ENCODE measurements around the gene PPFIA1. TPM values are rescaled to one million over a fixed set of nuclear protein-coding genes. Genes with fewer than 3 reads are reported as not detected.
A peak's percentile ranks its signal among the peaks of the same experiment; 100 is the strongest.

The PPFIA1 gene
- polyA plus RNA-seq, 2 of the 4 experiments (the other 2 are of a cell fraction), result 23.3 to 45.6 TPM

GRCh38 chr11:70376621-70377020 is 106.1 kb downstream of the PPFIA1 start:
- Histone ChIP-seq H3K4me2 (no peak overlapping the region), H3K4me3 (no peak overlapping the region), H3K4me1 (peaks cover 1% of the 10 kb centered on the region), H3K9me3 (no peaks in the 10 kb centered on the region), H3K27ac (no peak overlapping the region)
- CTCF ChIA-PET, result interaction anchor here (2.6 kb wide), 1 partner anchor 24 kb away, joined by 6 read pairs; no protein-coding TSS in a partner anchor
- WGBS (ENCODE audit: missing lambda C conversion rate), result 89% methylated on average over 12 of the region's 12 CpGs
- FAIRE-seq, result no peak
- no peak for TF ChIP-seq SMC3 (IDR thresholded peaks at IDR 0.05)
- TF ChIP-seq POLR2A (IDR thresholded peaks at IDR 0.05; ENCODE audit: low read length), result no peak
- TF ChIP-seq HOXA7 (CRISPR knock-in tag; IDR thresholded peaks at IDR 0.05), result no peak
- TF ChIP-seq FOSL2 (IDR thresholded peaks at IDR 0.05), result no peak
- no peak for TF ChIP-seq FOSL2 (CRISPR knock-in tag; IDR thresholded peaks at IDR 0.05)
- TF ChIP-seq MAFK (IDR thresholded peaks at IDR 0.05; ENCODE audit: partially characterized antibody), result no peak
- ATAC-seq, result no peak
- POLR2A ChIA-PET, result no interaction called here
- no peak for DNase-seq (ENCODE audit: low read depth in 1 of 2, low spot score in 1 of 2)

DNA sequence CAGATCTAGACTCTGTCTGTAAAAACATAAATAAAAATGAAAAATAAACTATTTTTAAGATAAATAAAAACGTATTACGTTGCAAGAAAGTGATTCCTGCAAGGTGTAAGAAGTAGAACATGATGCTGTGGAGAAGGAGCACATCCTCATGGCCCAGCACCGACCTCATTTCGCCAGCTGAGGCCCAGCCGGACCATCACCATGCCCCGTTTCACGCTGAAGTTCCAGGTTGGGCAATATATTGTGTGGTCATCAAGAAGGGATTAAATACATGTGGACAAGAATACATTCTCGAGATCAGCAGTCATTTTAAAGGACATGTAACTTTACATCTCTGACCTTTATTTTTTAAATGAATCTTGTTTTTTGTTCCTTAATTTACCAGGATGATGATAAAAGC is 107.2 kb downstream of the PPFIA1 start:
- Histone ChIP-seq H3K4me2 (no peak overlapping the region), H3K4me1 (peaks cover 12% of the 10 kb centered on the region), H3K4me3 (no peak overlapping the region), H3K9me3 (no peaks in the 10 kb centered on the region), H3K27ac (no peak overlapping the region)
- no peak for DNase-seq (ENCODE audit: low read depth in 1 of 2, low spot score in 1 of 2)
- ATAC-seq, result no peak
- ChIA-PET POLR2A (interaction anchor here (1.0 kb wide), 1 partner anchor 22 kb away, joined by 3 read pairs; no protein-coding TSS in a partner anchor), CTCF (interaction anchor here (0.8 to 2.6 kb wide), 7 partner anchors 10 to 37 kb away, joined by 3 to 7 read pairs (median 4); partner anchors contain the start of gene CTTN)
- no peak for TF ChIP-seq SREBF2 (IDR thresholded peaks at IDR 0.05)
- TF ChIP-seq RARB (CRISPR knock-in tag; IDR thresholded peaks at IDR 0.05), result no peak
- TF ChIP-seq HOXB5 (CRISPR knock-in tag; IDR thresholded peaks at IDR 0.05), result no peak
- TF ChIP-seq MAZ (IDR thresholded peaks at IDR 0.05; ENCODE audit: borderline replicate concordance, low read depth, low read length), result no peak
- TF ChIP-seq HEYL (CRISPR knock-in tag; IDR thresholded peaks at IDR 0.05), result no peak
- no peak for TF ChIP-seq HOXB13 (CRISPR knock-in tag; IDR thresholded peaks at IDR 0.05; ENCODE audit: low read depth)
- FAIRE-seq, result no peak
- WGBS (ENCODE audit: missing lambda C conversion rate), result 86% methylated on average over 8 of the region's 8 CpGs

DNA sequence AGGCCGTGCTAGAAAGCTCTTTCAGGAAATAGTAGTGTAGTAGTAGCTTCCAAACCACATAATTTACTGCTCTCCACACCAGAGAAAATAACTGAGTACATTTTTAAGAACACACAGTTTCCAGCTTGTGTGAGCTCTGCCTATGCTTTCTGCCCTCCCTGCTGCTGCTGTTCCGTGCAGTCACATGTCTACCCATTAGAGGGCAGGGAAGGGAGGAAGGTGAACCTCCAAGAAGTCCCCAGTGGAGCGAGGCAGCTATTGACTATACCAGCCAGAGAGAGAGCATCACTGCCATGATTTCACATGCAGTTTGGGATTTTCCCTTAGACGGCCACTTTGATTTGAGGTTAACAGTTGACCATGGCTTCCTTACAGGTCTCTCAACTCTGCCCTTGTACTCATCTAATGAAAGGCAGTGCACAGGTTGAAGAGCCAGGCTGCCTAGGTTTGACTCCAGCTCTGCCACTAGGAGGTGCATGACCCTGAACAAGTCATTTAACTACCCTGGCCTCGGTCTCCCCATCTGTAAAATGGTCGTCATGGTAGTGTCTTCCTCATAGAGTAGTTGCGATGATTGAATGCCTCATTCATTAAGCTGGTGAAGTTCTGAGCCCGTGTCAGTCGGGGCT is 108.1 kb downstream of the PPFIA1 start:
- ChIA-PET POLR2A (interaction anchor here (1.0 kb wide), 1 partner anchor 21 kb away, joined by 3 read pairs; no protein-coding TSS in a partner anchor), CTCF (interaction anchor here (1.1 to 2.6 kb wide), 8 partner anchors 9 to 47 kb away, joined by 3 to 7 read pairs (median 5); partner anchors contain the start of gene CTTN)
- no peak overlapping the region for H3K4me3 ChIP-seq
- H3K27ac ChIP-seq, result no peak overlapping the region
- no peak overlapping the region for H3K4me2 ChIP-seq
- ATAC-seq (peak; percentile 59 to 78), FAIRE-seq (no peak), DNase-seq (ENCODE audit: low read depth in 1 of 2, low spot score in 1 of 2) (peak in 1 of 2 experiments; percentile 34)
- WGBS (ENCODE audit: missing lambda C conversion rate), result 85% methylated on average over 9 of the region's 9 CpGs
- H3K4me1 ChIP-seq, result peaks cover 18% of the 10 kb centered on the region
- TF ChIP-seq, protein P1, sequence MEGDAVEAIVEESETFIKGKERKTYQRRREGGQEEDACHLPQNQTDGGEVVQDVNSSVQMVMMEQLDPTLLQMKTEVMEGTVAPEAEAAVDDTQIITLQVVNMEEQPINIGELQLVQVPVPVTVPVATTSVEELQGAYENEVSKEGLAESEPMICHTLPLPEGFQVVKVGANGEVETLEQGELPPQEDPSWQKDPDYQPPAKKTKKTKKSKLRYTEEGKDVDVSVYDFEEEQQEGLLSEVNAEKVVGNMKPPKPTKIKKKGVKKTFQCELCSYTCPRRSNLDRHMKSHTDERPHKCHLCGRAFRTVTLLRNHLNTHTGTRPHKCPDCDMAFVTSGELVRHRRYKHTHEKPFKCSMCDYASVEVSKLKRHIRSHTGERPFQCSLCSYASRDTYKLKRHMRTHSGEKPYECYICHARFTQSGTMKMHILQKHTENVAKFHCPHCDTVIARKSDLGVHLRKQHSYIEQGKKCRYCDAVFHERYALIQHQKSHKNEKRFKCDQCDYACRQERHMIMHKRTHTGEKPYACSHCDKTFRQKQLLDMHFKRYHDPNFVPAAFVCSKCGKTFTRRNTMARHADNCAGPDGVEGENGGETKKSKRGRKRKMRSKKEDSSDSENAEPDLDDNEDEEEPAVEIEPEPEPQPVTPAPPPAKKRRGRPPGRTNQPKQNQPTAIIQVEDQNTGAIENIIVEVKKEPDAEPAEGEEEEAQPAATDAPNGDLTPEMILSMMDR (IDR thresholded peaks at IDR 0.05), result peak; percentile 18; the same call in 2 of the 3 replicates
- no peak for TF ChIP-seq HOXB5 (CRISPR knock-in tag; IDR thresholded peaks at IDR 0.05)
- no peaks in the 10 kb centered on the region for H3K9me3 ChIP-seq

- POLR2A ChIA-PET, result interaction anchor here (1.4 kb wide), 1 partner anchor 18 kb away, joined by 3 read pairs; no protein-coding TSS in a partner anchor
- TF ChIP-seq EP300 (IDR thresholded peaks at IDR 0.05) (no peak), CHD2 (IDR thresholded peaks at IDR 0.05; ENCODE audit: low read length, partially characterized antibody) (no peak), MAFK (IDR thresholded peaks at IDR 0.05; ENCODE audit: partially characterized antibody) (no peak), E2F6 (IDR thresholded peaks at IDR 0.05; ENCODE audit: borderline replicate concordance, low read depth) (no peak), ELK1 (IDR thresholded peaks at IDR 0.05; ENCODE audit: low read depth, low read length) (no peak), CEBPB (IDR thresholded peaks at IDR 0.05) (no peak), MYC (IDR thresholded peaks at IDR 0.05; ENCODE audit: borderline replicate concordance, low read length) (no peak), HOXB13 (CRISPR knock-in tag; IDR thresholded peaks at IDR 0.05; ENCODE audit: low read depth) (no peak), ZSCAN20 (CRISPR knock-in tag; IDR thresholded peaks at IDR 0.05) (no peak), ZC3H11A (IDR thresholded peaks at IDR 0.05) (no peak), FOSL2 (IDR thresholded peaks at IDR 0.05) (no peak), FOSL2 (CRISPR knock-in tag; IDR thresholded peaks at IDR 0.05) (no peak), RARB (CRISPR knock-in tag; IDR thresholded peaks at IDR 0.05) (no peak), CBX2 (IDR thresholded peaks at IDR 0.05; ENCODE audit: borderline replicate concordance, low read depth) (no peak), HOXB5 (CRISPR knock-in tag; IDR thresholded peaks at IDR 0.05) (no peak)
- TF ChIP-seq, protein P2, sequence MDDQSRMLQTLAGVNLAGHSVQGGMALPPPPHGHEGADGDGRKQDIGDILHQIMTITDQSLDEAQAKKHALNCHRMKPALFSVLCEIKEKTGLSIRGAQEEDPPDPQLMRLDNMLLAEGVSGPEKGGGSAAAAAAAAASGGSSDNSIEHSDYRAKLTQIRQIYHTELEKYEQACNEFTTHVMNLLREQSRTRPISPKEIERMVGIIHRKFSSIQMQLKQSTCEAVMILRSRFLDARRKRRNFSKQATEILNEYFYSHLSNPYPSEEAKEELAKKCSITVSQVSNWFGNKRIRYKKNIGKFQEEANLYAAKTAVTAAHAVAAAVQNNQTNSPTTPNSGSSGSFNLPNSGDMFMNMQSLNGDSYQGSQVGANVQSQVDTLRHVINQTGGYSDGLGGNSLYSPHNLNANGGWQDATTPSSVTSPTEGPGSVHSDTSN (IDR thresholded peaks at IDR 0.05), result no peak
- TF ChIP-seq, protein P3, sequence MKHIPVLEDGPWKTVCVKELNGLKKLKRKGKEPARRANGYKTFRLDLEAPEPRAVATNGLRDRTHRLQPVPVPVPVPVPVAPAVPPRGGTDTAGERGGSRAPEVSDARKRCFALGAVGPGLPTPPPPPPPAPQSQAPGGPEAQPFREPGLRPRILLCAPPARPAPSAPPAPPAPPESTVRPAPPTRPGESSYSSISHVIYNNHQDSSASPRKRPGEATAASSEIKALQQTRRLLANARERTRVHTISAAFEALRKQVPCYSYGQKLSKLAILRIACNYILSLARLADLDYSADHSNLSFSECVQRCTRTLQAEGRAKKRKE (CRISPR knock-in tag; IDR thresholded peaks at IDR 0.05; ENCODE audit: low read depth), result no peak
Observed at GRCh38 chr11:70381350-70381749, 110.9 kb downstream of the PPFIA1 start.

More at GRCh38 chr11:70381350-70381749, 110.9 kb downstream of the PPFIA1 start:
- Histone ChIP-seq H3K9me3 (no peaks in the 10 kb centered on the region), H3K4me1 (peaks cover 18% of the 10 kb centered on the region), H3K27ac (peak overlapping the region; percentile 36 to 79; a peak in 4 of 6 replicates), H3K4me3 (no peak overlapping the region), H3K4me2 (no peak overlapping the region)
- DNase-seq (ENCODE audit: low read depth in 1 of 2, low spot score in 1 of 2) (no peak), FAIRE-seq (no peak), ATAC-seq (no peak; a peak in 1 of 6 replicates)
- CTCF ChIA-PET, result no interaction called here
- 94% methylated on average over 8 of the region's 8 CpGs for WGBS (ENCODE audit: missing lambda C conversion rate)
